ENCODE results near the gene UPP2. TPM values are rescaled to one million over a fixed set of nuclear protein-coding genes. Genes with fewer than 3 reads are reported as not detected.

UPP2 gene
- total and polyA plus RNA-seq, 2 of the 13 experiments (the other 11 are each of a cell fraction or from before 2014, with no cell fraction given): 0.07 to 0.28 TPM

GRCh38 chr2:158056875-158057274 is 44.8 kb upstream of the UPP2 start (continued):
- peak; percentile 25; the same call in 1 of the 2 replicates for TF ChIP-seq CREM (IDR thresholded peaks at IDR 0.05)
- no peak for TF ChIP-seq CREM (CRISPR knock-in tag; IDR thresholded peaks at IDR 0.05)
- 0 out of 2 replicates have a peak, but pooled peaks have one; percentile 21 for TF ChIP-seq FOXA3 (CRISPR knock-in tag; IDR thresholded peaks at IDR 0.05)
- peak; percentile 81 to 91 for TF ChIP-seq MAFK (conservative IDR thresholded peaks at IDR 0.05 in 1 of 2, IDR thresholded peaks at IDR 0.05 in 1 of 2; ENCODE audit: low read length in 2 of 2)
- 0 out of 2 replicates have a peak, but pooled peaks have one; percentile 24 for TF ChIP-seq GATAD2A (CRISPR knock-in tag; IDR thresholded peaks at IDR 0.05)
- 0 out of 2 replicates have a peak, but pooled peaks have one; percentile 39 for TF ChIP-seq HOXD1 (CRISPR knock-in tag; IDR thresholded peaks at IDR 0.05)
- TF ChIP-seq RARA (CRISPR knock-in tag; IDR thresholded peaks at IDR 0.05): peak; percentile 62
- no peak for TF ChIP-seq FOXP1 (IDR thresholded peaks at IDR 0.05)
- peak; percentile 40; the same call in 1 of the 2 replicates for TF ChIP-seq FOXP1 (CRISPR knock-in tag; IDR thresholded peaks at IDR 0.05)
- TF ChIP-seq SOX13 (IDR thresholded peaks at IDR 0.05): no peak
- TF ChIP-seq SOX13 (CRISPR knock-in tag; conservative IDR thresholded peaks at IDR 0.05 in 1 of 2, IDR thresholded peaks at IDR 0.05 in 1 of 2): peak in 1 of 2 experiments; percentile 56; a peak in 2 of 4 replicates
- TF ChIP-seq ETV5 (CRISPR knock-in tag; IDR thresholded peaks at IDR 0.05; ENCODE audit: borderline replicate concordance): no peak
- peak; percentile 15 for TF ChIP-seq TEAD3 (CRISPR knock-in tag; optimal IDR thresholded peaks at IDR 0.05; ENCODE audit: borderline replicate concordance)
- peak; percentile 33; the same call in 1 of the 2 replicates for TF ChIP-seq NCOA2 (CRISPR knock-in tag; IDR thresholded peaks at IDR 0.05)
- peak in 1 of 2 experiments; percentile 9; a peak in 1 of 4 replicates for TF ChIP-seq EP300 (IDR thresholded peaks at IDR 0.05; ENCODE audit: low read depth in 2 of 2, low read length in 2 of 2)
- TF ChIP-seq EP300 (CRISPR knock-in tag; IDR thresholded peaks at IDR 0.05; ENCODE audit: borderline replicate concordance): peak; percentile 50; the same call in 1 of the 2 replicates
- TF ChIP-seq ZNF672 (CRISPR knock-in tag; IDR thresholded peaks at IDR 0.05): no peak
- peak; percentile 53; the same call in 1 of the 2 replicates for TF ChIP-seq NFE2L2 (IDR thresholded peaks at IDR 0.05; ENCODE audit: low read length)
- TF ChIP-seq SNAPC2 (CRISPR knock-in tag; IDR thresholded peaks at IDR 0.05): no peak
- peak; percentile 67; the same call in 1 of the 2 replicates for TF ChIP-seq NR2F2 (IDR thresholded peaks at IDR 0.05; ENCODE audit: borderline replicate concordance, low read depth)
- TF ChIP-seq TCF7L2 (IDR thresholded peaks at IDR 0.05; ENCODE audit: low read depth, low read length): no peak
